HL-60 (cell line): ENCODE data around the gene LINGO3.

Experiments used
- POLR2AphosphoS5 ChIP-seq: IDR thresholded peaks from 2 replicates; pipeline ENCODE4 v1.6.1; 2012; ENCODE audit warnings: low read depth
- SPI1 ChIP-seq: IDR thresholded peaks from 2 replicates; pipeline ENCODE4 v1.6.1; 2012; ENCODE audit warnings: low read depth, mild to moderate bottlenecking, borderline replicate concordance
- TF ChIP-seq, protein P1 (sequence below): IDR thresholded peaks from one replicate; pipeline ENCODE4 v1.5.1; 2011; ENCODE audit warnings: low read length, control low read depth, inconsistent platforms; ENCODE audit not compliant: insufficient read depth
- TF ChIP-seq, protein P2 (sequence below): IDR thresholded peaks from 2 replicates; pipeline ENCODE4 v1.6.1; 2012; ENCODE audit warnings: low read depth; ENCODE audit not compliant: insufficient replicate concordance

DNA sequence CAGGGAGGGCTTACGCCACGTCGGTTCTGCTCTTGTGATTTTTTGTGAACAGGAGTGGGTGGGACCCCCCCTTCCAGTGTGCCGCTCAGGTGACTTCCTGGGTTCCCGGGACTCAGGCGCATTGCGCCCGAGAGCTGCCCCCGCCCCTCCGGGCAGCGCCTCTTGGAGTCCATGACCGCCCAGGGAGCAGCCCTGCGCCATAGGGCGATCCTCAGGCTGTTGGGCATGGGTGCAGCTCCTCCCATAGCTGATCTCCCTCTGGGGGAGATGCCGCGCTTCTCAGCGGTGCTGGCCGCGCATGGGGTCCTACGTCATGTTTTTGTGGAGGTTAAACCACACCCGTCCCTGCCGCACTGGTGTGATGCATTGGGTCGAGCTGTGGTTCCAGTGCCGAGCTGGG, 44.2 kb upstream of the LINGO3 start:
- TF ChIP-seq, protein P1, sequence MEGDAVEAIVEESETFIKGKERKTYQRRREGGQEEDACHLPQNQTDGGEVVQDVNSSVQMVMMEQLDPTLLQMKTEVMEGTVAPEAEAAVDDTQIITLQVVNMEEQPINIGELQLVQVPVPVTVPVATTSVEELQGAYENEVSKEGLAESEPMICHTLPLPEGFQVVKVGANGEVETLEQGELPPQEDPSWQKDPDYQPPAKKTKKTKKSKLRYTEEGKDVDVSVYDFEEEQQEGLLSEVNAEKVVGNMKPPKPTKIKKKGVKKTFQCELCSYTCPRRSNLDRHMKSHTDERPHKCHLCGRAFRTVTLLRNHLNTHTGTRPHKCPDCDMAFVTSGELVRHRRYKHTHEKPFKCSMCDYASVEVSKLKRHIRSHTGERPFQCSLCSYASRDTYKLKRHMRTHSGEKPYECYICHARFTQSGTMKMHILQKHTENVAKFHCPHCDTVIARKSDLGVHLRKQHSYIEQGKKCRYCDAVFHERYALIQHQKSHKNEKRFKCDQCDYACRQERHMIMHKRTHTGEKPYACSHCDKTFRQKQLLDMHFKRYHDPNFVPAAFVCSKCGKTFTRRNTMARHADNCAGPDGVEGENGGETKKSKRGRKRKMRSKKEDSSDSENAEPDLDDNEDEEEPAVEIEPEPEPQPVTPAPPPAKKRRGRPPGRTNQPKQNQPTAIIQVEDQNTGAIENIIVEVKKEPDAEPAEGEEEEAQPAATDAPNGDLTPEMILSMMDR = no peak
- TF ChIP-seq SPI1 (no peak), POLR2AphosphoS5 (no peak)
- TF ChIP-seq, protein P2, sequence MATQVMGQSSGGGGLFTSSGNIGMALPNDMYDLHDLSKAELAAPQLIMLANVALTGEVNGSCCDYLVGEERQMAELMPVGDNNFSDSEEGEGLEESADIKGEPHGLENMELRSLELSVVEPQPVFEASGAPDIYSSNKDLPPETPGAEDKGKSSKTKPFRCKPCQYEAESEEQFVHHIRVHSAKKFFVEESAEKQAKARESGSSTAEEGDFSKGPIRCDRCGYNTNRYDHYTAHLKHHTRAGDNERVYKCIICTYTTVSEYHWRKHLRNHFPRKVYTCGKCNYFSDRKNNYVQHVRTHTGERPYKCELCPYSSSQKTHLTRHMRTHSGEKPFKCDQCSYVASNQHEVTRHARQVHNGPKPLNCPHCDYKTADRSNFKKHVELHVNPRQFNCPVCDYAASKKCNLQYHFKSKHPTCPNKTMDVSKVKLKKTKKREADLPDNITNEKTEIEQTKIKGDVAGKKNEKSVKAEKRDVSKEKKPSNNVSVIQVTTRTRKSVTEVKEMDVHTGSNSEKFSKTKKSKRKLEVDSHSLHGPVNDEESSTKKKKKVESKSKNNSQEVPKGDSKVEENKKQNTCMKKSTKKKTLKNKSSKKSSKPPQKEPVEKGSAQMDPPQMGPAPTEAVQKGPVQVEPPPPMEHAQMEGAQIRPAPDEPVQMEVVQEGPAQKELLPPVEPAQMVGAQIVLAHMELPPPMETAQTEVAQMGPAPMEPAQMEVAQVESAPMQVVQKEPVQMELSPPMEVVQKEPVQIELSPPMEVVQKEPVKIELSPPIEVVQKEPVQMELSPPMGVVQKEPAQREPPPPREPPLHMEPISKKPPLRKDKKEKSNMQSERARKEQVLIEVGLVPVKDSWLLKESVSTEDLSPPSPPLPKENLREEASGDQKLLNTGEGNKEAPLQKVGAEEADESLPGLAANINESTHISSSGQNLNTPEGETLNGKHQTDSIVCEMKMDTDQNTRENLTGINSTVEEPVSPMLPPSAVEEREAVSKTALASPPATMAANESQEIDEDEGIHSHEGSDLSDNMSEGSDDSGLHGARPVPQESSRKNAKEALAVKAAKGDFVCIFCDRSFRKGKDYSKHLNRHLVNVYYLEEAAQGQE = no peak
